ENCODE results near the gene CTSD.

GRCh38 chr11:1768141-1768469 lies 4.4 kb upstream of the CTSD start:
- TF ChIP-seq, protein P1, sequence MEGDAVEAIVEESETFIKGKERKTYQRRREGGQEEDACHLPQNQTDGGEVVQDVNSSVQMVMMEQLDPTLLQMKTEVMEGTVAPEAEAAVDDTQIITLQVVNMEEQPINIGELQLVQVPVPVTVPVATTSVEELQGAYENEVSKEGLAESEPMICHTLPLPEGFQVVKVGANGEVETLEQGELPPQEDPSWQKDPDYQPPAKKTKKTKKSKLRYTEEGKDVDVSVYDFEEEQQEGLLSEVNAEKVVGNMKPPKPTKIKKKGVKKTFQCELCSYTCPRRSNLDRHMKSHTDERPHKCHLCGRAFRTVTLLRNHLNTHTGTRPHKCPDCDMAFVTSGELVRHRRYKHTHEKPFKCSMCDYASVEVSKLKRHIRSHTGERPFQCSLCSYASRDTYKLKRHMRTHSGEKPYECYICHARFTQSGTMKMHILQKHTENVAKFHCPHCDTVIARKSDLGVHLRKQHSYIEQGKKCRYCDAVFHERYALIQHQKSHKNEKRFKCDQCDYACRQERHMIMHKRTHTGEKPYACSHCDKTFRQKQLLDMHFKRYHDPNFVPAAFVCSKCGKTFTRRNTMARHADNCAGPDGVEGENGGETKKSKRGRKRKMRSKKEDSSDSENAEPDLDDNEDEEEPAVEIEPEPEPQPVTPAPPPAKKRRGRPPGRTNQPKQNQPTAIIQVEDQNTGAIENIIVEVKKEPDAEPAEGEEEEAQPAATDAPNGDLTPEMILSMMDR (IDR thresholded peaks at IDR 0.05): no peak
- TF ChIP-seq EP300 (IDR thresholded peaks at IDR 0.05) (no peak), E2F6 (IDR thresholded peaks at IDR 0.05; ENCODE audit: borderline replicate concordance, low read depth) (no peak), POLR2A (IDR thresholded peaks at IDR 0.05; ENCODE audit: low read length) (no peak), MYC (IDR thresholded peaks at IDR 0.05; ENCODE audit: borderline replicate concordance, low read length) (no peak), CHD4 (IDR thresholded peaks at IDR 0.05; ENCODE audit: borderline replicate concordance) (no peak), REST (IDR thresholded peaks at IDR 0.05) (no peak), KDM5A (IDR thresholded peaks at IDR 0.05) (no peak), EHMT2 (IDR thresholded peaks at IDR 0.05; ENCODE audit: low read depth) (no peak), RAD21 (conservative IDR thresholded peaks at IDR 0.05 in 1 of 2, IDR thresholded peaks at IDR 0.05 in 1 of 2) (no peak), MAFK (IDR thresholded peaks at IDR 0.05; ENCODE audit: partially characterized antibody) (no peak)
- TF ChIP-seq, protein P2, sequence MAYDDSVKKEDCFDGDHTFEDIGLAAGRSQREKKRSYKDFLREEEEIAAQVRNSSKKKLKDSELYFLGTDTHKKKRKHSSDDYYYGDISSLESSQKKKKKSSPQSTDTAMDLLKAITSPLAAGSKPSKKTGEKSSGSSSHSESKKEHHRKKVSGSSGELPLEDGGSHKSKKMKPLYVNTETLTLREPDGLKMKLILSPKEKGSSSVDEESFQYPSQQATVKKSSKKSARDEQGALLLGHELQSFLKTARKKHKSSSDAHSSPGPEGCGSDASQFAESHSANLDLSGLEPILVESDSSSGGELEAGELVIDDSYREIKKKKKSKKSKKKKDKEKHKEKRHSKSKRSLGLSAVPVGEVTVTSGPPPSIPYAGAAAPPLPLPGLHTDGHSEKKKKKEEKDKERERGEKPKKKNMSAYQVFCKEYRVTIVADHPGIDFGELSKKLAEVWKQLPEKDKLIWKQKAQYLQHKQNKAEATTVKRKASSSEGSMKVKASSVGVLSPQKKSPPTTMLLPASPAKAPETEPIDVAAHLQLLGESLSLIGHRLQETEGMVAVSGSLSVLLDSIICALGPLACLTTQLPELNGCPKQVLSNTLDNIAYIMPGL (CRISPR knock-in tag; IDR thresholded peaks at IDR 0.05; ENCODE audit: borderline replicate concordance): no peak

Measured in A549 (cell line).